Measurements from ENCODE around the gene RUVBL2. TPM values are rescaled to one million over a fixed set of nuclear protein-coding genes. Genes with fewer than 3 reads are reported as not detected.
"Not testable (repeated sequence)": the region's sequence is repeated elsewhere in the genome, so short reads cannot be mapped to it uniquely, and the experiment has no call there.

RUVBL2 gene
- total RNA-seq, 1 experiment from 2014 or later, result 199 TPM

GRCh38 chr19:49019242-49019932, 25.7 kb downstream of the RUVBL2 start:
- no peaks in the 10 kb centered on the region for H3K9me3 Mint-ChIP-seq (ENCODE audit: low read depth, unreplicated experiment)
- peak; percentile 24 for TF ChIP-seq CTCF (IDR thresholded peaks at IDR 0.05; ENCODE audit: unreplicated experiment)
- peaks cover 55% of the 10 kb centered on the region for H3K36me3 Mint-ChIP-seq (ENCODE audit: insufficient read depth, unreplicated experiment)
- peaks cover 30% of the 10 kb centered on the region for H3K4me1 Mint-ChIP-seq (ENCODE audit: low read depth, unreplicated experiment)
- CTCF ChIA-PET, result interaction anchor here (0.7 to 2.5 kb wide), 6 partner anchors 9 to 54 kb away, joined by 3 to 13 read pairs (median 8); partner anchors contain the start of genes CGB7, GYS1 and RUVBL2
- peaks cover 26% of the 10 kb centered on the region for H3K27me3 Mint-ChIP-seq (ENCODE audit: unreplicated experiment)
- BruUV-seq (replicated peaks), result no TSS peak
- intact Hi-C loops (cut with micrococcal nuclease; ENCODE audit: unreplicated experiment), result no loop called here
- peak; percentile 88 for DNase-seq
- peak overlapping the region; percentile 6 for H3K27ac Mint-ChIP-seq (ENCODE audit: unreplicated experiment)
- H3K4me3 Mint-ChIP-seq (ENCODE audit: low read depth, unreplicated experiment), result peak overlapping the region; percentile 62

DNA sequence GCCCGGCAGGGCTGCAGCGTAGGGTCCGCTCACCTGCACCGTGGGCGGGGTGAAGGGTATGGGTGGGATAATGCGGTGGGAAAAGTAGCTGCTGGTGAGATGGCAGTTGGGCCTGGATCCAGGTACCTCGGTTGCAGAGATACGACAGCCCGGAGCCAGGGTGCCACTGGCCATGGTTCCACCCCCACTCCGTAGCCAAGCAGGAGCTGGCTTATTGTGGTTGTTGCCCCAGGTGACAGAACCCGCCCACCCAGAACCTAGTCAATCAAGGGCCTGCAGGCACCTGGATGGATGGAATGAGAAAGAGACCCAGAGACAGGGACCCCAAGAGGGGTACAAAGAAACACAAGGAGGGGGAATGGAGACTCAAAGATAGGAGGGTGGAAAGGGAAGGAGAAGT, 26.7 kb downstream of the RUVBL2 start:
- CTCF ChIA-PET, result interaction anchor here (1.7 kb wide), 1 partner anchor 36 kb away, joined by 7 read pairs; no protein-coding TSS in a partner anchor
- Mint-ChIP-seq H3K4me3 (ENCODE audit: low read depth, unreplicated experiment) (peak overlapping the region; percentile 62), H3K4me1 (ENCODE audit: low read depth, unreplicated experiment) (peaks cover 30% of the 10 kb centered on the region), H3K36me3 (ENCODE audit: insufficient read depth, unreplicated experiment) (peaks cover 46% of the 10 kb centered on the region), H3K9me3 (ENCODE audit: low read depth, unreplicated experiment) (no peaks in the 10 kb centered on the region), H3K27ac (ENCODE audit: unreplicated experiment) (no peak overlapping the region), H3K27me3 (ENCODE audit: unreplicated experiment) (peaks cover 28% of the 10 kb centered on the region)
- no TSS peak for BruUV-seq (replicated peaks)
- intact Hi-C loops (cut with micrococcal nuclease; ENCODE audit: unreplicated experiment), result no loop called here
- TF ChIP-seq CTCF (IDR thresholded peaks at IDR 0.05; ENCODE audit: unreplicated experiment), result no peak
- DNase-seq, result no peak

GRCh38 chr19:49020931-49021895, 27.5 kb downstream of the RUVBL2 start:
- H3K27ac Mint-ChIP-seq (ENCODE audit: unreplicated experiment), result no peak overlapping the region
- H3K4me1 Mint-ChIP-seq (ENCODE audit: low read depth, unreplicated experiment), result peaks cover 30% of the 10 kb centered on the region
- CTCF ChIA-PET, result interaction anchor here (0.8 kb wide), 1 partner anchor 589 kb away, joined by 7 read pairs; no protein-coding TSS in a partner anchor
- no TSS peak for BruUV-seq (replicated peaks)
- intact Hi-C loops (cut with micrococcal nuclease; ENCODE audit: unreplicated experiment), result no loop called here
- no peak overlapping the region for H3K4me3 Mint-ChIP-seq (ENCODE audit: low read depth, unreplicated experiment)
- no peak for DNase-seq
- no peak for TF ChIP-seq CTCF (IDR thresholded peaks at IDR 0.05; ENCODE audit: unreplicated experiment)
- H3K36me3 Mint-ChIP-seq (ENCODE audit: insufficient read depth, unreplicated experiment), result peaks cover 38% of the 10 kb centered on the region
- peaks cover 37% of the 10 kb centered on the region for H3K27me3 Mint-ChIP-seq (ENCODE audit: unreplicated experiment)
- H3K9me3 Mint-ChIP-seq (ENCODE audit: low read depth, unreplicated experiment), result no peaks in the 10 kb centered on the region

- H3K4me1 Mint-ChIP-seq (ENCODE audit: low read depth, unreplicated experiment), result peaks cover 30% of the 10 kb centered on the region
- DNase-seq, result no peak
- no peak overlapping the region for H3K27ac Mint-ChIP-seq (ENCODE audit: unreplicated experiment)
- no peaks in the 10 kb centered on the region for H3K9me3 Mint-ChIP-seq (ENCODE audit: low read depth, unreplicated experiment)
- no peak for TF ChIP-seq CTCF (IDR thresholded peaks at IDR 0.05; ENCODE audit: unreplicated experiment)
- H3K27me3 Mint-ChIP-seq (ENCODE audit: unreplicated experiment), result peaks cover 37% of the 10 kb centered on the region
- H3K36me3 Mint-ChIP-seq (ENCODE audit: insufficient read depth, unreplicated experiment), result peaks cover 30% of the 10 kb centered on the region
- H3K4me3 Mint-ChIP-seq (ENCODE audit: low read depth, unreplicated experiment), result no peak overlapping the region
- CTCF ChIA-PET, result no interaction called here
- intact Hi-C loops (cut with micrococcal nuclease; ENCODE audit: unreplicated experiment), result no loop called here
- no TSS peak for BruUV-seq (replicated peaks)
These were observed 28.4 kb downstream of the RUVBL2 start for GRCh38 chr19:49022116-49022515.

- H3K27ac Mint-ChIP-seq (ENCODE audit: unreplicated experiment); DNase-seq; CTCF ChIA-PET; BruUV-seq (replicated peaks); H3K4me3 Mint-ChIP-seq (ENCODE audit: low read depth, unreplicated experiment); intact Hi-C loops (cut with micrococcal nuclease; ENCODE audit: unreplicated experiment); H3K9me3 Mint-ChIP-seq (ENCODE audit: low read depth, unreplicated experiment): not testable (repeated sequence)
- H3K4me1 Mint-ChIP-seq (ENCODE audit: low read depth, unreplicated experiment), result peaks cover 25% of the 10 kb centered on the region
- peaks cover 11% of the 10 kb centered on the region for H3K36me3 Mint-ChIP-seq (ENCODE audit: insufficient read depth, unreplicated experiment)
- peaks cover 37% of the 10 kb centered on the region for H3K27me3 Mint-ChIP-seq (ENCODE audit: unreplicated experiment)
These were observed 30.5 kb downstream of the RUVBL2 start, which contains the start of gene CGB3 for GRCh38 chr19:49024233-49024632. TSS of gene CGB3 (minus strand) at chr19:49024333. CDS start at chr19:49023971, 362 bp downstream.

DNA sequence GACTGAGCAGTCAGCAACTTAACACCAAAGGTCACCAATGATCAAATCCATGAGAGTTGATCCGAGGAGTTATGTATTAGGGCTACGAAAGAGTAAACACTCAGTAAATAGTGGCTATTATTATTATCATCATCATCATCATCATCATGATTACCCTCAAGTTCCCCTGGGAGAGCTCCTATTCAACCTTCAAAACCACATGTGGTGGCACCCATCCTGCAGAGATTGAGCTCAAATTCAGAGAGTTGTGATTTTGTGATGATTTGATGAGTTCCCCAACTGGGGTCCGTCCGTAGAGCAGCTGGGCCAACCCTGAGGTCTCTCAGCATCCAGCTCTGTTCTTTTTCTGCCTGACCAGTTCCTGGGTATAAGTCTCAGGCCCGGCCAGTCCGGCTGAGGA, 31.4 kb downstream of the RUVBL2 start:
- DNase-seq; intact Hi-C loops (cut with micrococcal nuclease; ENCODE audit: unreplicated experiment); H3K36me3 Mint-ChIP-seq (ENCODE audit: insufficient read depth, unreplicated experiment); H3K27ac Mint-ChIP-seq (ENCODE audit: unreplicated experiment); BruUV-seq (replicated peaks); CTCF ChIA-PET; H3K4me3 Mint-ChIP-seq (ENCODE audit: low read depth, unreplicated experiment); H3K9me3 Mint-ChIP-seq (ENCODE audit: low read depth, unreplicated experiment): not testable (repeated sequence)
- Mint-ChIP-seq H3K27me3 (ENCODE audit: unreplicated experiment) (peaks cover 30% of the 10 kb centered on the region), H3K4me1 (ENCODE audit: low read depth, unreplicated experiment) (peaks cover 17% of the 10 kb centered on the region)

Measured in Calu3 (cell line).